GM19351 (cell line): ENCODE data around the gene KCNN3.
A peak's percentile ranks its signal among the peaks of the same experiment; 100 is the strongest.

ENCODE experiments used
- ATAC-seq: cut with Tn5 transposase; IDR thresholded peaks from one replicate; pipeline ENCODE4 v1.9.1; 2021; ENCODE audit warnings: mild to moderate bottlenecking, moderate library complexity; ENCODE audit not compliant: unreplicated experiment

The KCNN3 gene

DNA sequence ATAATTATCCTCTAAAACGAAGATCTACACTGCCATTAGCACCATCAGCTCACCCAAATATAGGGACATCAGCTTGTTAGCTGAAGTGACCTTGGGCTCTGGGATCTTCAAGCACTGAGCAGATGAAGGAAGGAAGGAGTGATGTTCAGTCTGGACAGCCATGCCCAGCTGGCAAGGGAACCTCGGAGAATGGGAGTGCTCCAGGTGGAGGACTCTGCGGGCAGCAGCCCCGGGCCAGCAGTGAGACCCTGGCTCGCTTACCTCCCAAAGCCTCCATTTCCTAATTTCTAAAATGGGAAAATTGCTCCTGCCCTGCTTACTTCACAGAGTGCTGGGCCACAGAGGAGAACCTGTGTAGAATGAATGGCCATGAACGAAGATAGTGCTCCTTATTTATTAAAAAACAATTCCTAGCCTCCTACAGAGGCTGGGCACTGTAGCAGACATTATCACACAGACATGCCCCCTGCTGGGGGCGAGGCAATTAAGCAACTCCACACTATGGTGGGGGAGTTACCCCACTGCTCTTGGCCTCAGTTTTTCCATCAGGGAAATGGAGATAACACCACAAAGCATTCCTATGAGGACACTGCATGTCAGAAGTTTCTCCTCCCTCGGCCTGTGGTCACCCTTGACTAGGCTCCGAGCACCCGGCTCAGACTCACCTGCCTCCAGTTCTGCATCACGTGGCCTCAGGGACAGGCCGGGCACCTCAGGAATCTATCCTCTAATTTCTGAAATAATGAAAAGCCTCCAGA lies 117.6 kb downstream of the KCNN3 start:
- ATAC-seq, result no peak

DNA sequence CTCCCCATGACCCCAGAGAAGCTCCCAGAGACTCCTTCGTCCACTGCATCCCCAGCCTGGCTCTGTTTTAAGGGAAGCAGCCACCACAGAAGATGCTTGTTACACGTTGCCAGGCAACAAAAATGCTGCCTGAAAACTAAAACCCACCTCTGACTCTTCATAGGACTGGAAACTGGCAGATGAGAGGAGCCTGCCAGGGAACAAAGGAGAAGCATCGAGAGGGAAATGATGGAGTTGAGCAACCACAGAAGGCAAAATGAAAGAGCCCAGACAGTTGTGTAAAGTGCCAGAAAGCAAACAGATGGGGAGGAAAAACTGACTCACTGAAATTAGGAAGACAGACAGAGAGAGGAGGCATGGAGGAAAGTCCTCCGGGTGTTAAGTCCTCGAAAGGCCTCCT lies 118.4 kb downstream of the KCNN3 start:
- no peak for ATAC-seq

DNA sequence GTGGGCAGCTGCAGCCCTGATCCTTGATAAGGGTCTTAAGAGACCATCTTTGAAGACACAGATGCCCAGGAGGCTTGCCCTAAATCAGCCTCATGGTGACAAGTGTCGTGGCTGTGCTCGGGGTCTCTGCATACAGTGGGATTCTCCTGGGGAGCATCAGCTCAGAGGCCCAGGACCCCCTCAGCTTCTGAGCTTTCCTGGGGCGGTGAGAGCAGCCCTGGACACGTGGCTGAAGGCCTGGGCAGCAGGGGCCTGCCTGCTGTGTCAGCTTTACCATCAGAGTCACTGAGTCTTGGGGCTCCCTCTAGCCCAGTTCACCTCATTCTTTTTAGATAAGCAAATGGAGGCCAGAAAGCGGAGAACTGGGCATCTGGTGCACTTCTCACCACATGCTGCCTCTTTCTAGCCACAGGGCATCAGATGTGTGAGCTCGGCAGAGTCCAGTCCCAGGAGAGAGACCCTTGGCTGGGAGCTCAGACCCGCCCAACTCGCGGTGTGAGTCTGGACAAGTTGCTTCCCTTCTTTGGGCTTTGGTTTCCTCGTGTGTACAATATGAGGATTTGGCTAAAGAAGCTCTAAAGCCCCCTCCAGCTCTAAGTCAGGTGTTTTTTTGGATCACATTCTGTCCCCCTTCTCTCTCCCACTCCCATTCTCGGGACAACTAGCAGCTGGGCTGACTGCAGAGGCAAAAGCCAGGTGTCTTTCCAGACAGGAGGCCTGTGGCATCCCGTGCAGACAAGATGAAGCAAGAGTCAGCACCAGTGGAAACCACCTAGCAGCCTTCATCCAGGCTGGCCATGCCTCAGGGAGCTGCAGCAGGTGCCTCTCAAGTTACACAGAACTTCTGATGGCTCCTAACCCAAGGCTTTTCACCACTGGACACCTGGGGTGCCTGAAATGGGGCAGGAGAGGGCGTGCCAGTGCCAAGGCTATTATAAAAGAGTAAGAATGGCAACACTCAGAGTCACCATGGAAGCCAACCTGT lies 119.1 kb downstream of the KCNN3 start:
- ATAC-seq, result no peak

DNA sequence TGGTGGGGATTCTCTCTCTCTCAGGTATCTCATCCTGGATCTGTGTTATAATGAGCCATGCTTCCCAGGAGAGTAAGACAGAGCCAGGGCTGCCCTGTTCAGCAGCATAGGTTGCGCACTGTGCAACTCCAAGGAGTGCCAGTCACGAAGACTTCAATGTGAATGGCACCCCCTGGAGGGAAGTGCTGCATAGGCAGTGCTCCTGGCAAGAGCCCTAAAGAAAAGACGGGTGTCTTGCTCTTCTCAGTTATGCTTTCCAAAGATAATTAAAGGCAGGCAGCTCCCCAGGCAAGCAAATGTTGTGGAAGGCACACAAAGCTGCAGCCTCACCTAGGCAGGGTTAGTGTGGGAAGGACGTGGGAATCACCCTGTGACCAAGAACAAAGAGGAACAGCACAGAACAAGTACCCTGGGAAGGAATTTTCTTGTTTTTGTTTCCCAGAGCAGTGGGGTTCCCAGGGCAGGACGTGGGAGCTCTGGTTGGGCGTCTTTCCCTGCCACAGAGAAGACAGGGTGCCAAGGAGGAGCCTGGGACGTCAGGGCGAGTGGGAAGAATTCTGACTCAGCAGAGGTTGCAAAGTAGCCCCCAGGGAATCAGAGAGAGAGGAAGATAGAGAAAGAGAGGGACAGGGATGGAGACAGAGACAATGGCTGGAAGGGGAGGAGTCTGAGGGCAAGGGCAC lies 120.9 kb downstream of the KCNN3 start:
- no peak for ATAC-seq

DNA sequence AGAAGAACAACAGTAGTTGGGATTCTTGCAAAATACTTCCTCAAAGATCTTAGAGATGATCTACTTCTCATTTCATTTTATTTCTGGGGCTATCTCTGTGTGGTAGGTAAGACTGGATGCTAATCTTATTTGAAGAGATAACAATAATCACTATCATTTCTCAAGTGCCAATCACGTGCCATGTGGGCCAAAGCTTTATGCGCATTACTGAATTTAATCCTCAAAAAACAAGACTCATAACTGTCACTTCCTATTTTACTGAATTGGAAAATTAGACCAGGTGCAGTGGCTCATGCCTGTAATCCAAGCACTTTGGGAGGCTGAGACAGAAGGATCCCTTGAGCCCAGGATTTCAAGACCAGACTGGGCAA lies 121.7 kb downstream of the KCNN3 start:
- ATAC-seq, result no peak

DNA sequence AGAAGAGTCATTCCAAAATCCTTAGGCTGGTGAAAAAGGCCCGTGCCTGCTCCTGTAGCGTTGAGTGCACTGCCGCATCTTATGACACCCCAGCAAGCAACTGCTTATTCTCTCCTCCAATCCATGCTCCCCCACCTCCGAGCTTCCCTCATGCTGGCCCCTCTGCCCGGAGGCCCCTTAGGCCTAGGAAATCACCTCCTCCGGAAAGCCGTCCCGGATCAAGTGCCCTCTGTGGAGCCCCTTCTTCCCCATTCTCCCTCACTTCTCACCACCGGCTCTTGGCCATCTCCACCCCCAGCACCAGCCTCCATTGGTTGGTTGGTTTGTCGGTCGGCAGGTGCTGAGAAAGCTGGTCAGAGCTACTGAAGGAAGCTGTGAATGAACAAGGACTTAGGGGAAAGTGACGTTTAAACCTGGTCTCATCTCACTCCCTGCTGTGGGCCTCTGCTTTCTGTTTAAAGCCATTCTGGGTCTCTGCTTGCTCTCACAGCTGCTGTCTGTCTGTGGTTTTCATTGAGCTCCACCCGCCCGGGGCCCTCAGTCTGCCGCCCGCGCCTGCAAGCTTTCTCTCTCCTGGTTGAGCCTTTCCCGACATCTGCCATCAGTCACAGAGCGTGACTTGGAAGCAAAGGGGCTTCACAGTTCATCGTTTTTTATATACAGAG lies 122.2 kb downstream of the KCNN3 start:
- peak; percentile 73 for ATAC-seq

DNA sequence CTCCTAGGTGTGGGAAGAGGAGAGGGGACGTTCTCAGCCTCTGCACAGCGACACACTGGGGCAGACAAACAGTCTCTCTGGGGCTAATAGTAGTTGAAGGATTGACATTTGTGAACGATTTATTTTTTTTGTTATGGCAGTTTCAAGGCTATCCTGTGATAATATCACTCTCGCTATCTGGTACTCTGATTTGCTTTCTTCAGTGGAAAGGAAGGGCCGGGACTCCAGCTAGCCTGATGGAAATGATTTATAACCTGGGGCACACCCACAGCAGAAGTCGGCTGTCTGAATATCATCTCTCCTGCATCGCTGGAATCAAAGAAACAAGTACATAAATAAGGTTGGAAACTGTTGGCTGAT lies 122.7 kb downstream of the KCNN3 start:
- ATAC-seq, result no peak

DNA sequence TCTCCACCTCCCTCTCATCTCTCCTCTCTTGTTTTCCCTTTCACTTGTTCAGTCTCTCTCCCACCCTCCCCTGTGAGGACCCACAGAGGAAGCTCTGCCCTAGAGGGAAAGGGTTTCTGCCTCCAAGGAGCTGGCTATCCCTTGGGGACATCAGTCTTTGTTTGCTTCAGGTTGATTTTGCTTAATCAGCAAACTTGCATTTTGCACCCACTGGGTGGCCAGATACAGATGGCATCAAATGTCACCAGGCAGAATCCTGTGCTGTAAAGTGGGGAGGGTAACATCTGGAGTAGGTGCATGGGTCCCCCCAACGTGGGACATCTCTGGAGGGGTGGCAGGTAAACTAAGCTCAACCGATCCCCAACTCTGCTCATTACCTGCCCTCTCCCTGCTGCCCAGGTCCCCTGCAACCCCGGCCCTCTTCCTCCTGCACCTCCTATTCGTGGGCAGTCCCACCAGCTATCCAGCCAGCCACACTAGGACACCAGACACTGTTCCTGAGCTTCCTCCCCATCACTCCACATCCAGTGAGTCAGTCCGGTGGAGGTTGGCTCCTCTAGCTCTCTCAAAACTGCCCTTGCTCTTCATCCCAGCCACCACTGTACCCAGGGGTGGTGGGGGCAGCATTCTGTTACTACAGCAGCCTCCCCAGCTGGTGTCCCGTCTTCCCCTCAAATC lies 123.3 kb downstream of the KCNN3 start:
- no peak for ATAC-seq

DNA sequence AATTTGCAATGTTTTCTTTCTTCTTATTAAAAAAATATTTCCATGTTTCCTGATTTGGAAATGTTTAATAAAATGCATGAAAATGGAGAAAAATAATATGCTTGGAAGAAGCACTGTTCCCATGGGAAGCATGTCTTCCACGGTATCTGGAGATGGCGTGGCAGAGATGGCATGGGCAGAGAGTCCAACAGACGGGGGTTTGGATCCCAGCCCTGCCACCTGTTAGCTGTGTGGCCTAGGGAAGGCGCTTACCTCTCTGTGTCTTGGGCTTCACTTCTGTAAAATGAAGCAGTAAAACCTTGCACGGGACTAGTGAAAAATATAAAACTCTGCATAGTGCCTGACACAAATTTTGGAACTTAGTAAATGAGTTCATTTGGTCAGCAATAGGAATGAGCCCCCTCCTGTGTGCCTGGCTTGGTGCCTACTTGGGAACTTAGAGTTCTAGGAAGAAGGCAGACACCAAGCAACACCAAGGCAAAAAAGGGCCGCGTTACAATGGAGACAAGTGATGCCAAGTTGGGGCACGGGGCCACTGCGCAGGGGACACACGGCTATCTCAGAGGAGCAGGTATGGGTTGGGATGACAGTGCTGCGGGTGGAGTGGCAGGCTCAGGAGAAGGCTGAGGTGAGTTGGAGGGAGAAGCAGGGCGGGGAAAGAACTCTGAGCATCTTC lies 124.2 kb downstream of the KCNN3 start:
- no peak for ATAC-seq

DNA sequence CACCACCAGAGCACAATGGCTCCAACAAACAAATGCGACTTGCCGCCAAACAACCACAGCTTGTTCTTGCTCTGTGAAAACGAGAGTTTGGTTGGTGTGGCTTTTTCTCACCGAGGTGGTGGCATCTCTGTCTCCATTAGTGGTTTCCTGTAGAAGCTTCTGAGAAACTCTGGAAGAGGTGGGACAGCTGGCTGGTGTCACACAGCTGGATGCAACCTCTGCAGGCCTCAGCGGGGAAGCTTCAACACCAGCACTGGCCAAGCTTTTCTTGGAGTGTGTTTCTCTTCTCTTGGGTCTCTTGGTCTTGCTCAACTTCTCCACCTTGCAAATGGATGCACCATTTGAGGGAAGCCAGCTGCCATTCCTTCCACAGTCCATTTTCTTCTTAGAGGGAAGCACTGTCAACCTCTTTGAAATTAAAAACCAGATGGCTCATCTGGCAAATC lies 124.8 kb downstream of the KCNN3 start:
- ATAC-seq, result no peak

DNA sequence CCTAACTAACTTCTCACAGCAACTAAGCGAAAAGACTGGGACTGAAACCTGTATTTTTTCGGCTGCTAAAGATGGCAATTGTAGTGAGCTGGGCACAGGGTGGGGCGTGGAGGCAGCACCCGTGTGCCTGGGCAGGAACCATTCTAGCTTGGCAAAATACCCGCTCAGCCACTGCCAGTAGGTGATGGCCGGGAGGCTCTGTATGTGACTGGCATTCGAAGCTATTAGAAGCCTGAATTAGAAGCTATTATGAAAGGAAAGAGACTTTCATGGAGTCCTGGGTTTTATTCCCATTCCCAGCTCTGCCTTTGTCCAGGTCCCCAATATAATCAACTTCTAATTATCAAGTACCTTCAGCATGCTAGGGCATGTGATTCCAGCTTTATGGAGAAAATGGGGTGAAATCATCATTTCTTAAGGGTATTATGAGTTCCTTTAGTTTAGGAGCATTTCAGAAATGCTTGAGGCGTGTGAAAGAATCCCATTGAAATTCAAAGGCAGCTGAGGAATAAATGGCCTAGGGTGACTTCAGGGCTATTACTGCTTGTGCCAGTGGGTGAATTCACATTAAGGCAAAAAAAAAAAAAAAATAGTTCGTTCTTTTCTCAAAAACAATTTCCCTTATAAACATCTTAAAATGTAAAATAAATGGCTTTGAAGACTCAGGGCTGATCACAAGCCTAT lies 125.6 kb downstream of the KCNN3 start:
- no peak for ATAC-seq

DNA sequence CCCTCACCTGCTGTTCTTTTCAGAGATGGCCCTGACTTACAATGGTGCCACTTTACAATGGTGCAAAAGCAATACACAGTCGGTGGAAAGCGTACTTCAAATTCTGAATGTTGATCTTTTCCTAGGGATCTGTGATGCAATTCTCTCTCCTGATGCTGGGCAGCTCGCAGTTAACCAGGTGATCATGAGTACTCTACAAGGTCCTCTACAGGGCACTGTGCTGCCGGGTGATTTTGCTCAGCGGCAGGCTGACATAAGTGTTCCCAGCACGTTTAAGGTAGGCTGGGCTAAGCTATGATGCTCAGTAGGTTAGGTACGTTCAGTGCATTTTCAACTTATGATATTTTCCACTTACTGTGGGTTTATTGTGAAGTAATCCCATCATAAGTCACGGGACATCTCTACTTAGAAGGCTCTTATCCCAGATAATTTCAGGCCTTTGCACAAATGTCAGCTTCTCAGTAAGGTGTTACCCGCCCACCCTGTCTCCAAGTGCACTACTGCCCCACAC lies 126.5 kb downstream of the KCNN3 start:
- no peak for ATAC-seq

DNA sequence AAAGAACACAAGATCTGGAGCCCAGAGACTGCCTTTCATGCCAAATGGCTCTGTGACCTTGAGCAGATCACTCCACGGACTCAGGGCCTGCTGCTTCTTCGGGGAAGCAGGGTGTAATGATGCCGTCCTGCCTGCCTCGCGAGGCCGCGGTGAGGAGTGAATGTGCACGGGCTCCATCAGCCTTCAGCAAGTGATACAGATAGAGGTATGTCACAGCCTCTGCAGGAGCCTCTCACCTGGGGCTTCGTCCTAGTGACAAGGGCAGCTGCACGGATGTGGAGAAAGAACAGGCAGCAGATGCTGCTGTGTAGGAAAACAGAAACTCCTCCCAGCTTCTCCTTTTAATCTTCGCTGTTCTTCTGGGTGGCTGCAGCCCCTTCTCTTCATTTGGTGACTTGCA lies 127.5 kb downstream of the KCNN3 start:
- no peak for ATAC-seq

DNA sequence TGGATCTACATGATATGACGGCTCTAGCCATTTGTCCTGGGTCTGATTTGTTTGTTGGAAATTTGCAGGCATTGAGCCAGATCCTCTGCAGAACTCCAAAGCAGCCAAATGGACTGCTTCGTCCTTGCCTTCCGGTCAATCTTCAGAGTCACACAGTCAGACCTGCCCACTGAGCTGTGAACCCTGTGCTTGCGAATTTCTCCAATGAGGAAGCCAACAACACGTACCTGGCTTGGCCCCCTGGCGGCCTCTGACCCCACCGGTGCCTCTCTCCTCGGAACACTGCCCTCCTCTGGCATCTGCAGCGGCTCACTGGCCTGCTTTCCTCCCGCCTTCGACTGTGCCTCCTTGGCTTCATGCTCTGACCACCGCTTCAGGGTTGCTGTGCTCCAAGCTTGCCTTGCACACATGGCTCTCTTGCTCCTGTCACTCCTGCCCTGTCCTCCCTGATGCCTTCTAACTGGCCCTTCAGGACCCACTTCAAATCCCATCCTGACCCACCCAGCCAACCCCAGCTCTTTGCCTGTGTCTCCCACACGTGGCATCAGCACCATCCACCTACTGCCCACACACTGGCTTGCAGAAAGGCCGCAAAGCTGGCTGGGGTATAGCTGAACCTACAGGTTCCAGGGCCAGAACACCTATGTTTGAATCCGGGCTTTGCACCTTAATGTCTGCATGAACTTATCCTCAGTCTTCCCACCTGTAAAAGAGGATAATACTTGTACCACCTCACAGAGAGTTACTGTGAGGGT lies 128.2 kb downstream of the KCNN3 start:
- no peak for ATAC-seq

DNA sequence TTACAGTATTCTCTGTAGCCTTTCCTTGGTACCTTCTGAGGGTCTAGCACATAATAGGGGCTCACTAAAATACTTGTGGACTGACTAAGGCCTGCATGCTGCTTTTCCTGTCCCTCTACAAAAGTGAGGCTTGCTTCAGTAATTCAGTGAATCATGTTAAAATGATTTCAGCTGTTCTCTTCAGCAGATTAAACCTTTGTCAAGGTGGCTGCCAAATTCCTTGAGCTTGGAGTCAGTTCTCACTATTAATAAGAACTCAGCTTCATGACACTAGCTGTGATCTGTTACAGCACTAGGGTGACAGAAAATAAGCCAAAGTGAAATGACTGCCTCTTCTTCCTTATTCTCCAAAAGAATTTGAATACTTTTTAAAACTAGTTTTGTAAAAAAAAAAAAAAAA lies 128.8 kb downstream of the KCNN3 start:
- ATAC-seq, result no peak

DNA sequence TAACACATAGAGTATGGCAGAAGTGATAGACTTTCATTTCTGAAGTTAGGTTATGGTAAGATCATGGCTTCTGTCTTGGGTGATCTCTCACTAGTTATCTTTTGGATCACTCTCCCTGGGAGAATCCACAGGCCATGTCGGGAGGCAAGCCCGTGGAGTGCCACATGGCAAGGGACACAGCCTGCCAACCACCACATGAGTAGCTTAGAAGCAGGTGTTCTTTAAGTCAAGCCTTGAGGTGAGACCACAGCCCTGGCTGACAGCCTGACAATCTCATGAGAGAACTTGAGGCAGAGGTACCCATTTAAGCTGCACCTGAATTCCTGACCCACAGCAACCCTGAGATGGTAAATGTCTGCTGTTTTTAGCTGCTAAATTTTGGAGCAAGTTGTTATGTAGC lies 130.4 kb downstream of the KCNN3 start:
- no peak for ATAC-seq

DNA sequence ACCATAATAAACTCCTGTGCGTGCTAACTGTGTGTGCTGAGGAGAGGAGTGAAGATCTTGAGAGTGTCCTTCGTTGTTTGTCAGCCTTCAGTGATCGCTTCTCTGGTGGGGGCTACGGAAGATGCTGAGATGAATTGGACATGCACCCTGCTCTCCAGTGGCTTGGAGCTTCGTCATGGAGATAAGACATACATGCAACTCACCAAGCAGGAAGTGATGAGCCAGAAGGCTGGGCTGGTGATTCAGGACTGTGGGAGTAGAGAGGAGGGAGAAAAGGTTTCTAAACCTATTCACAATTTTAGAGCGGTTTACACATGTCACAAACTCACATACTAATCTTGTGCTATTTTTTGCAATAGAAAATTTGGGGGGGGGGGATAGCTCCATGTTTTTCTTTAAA lies 133.2 kb downstream of the KCNN3 start:
- ATAC-seq, result no peak

DNA sequence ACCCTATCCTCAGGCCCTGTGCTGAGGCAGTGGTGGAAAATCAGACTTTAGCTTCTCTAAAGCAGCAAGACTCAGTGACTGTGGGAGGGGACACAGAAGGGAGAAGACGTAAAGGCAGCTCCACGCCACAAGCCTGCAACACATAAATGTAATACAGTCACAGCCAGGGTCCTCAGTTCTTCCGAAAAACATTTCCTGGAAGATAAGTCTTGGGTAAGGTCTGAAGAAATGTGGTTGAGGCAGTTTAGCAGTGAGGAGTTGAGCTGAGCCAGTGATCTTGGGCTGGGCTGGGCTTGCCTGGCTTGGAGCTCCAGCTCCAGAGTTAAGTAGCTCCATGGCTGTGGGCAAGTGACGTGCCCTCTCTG lies 134.3 kb downstream of the KCNN3 start:
- ATAC-seq, result no peak
